Keratinocyte (primary cell): Measurements from ENCODE around the gene SYTL4. TPM values are rescaled to one million over a fixed set of nuclear protein-coding genes. Genes with fewer than 3 reads are reported as not detected.

Source experiments
- DNase-seq: peaks from one replicate; pipeline ENCODE4 v3.0.0-alpha.2; 2011; ENCODE audit warnings: low read depth, missing footprints, low spot score
- FAIRE-seq: peaks from 2 replicates; lab custom pipeline; 2011; peaks lifted over from hg19 to GRCh38; lab: Jason Lieb, UNC
- H2AFZ ChIP-seq: 2 replicates; pipeline ENCODE4 v1.6.0; 2012; ENCODE audit warnings: low read length, control low read depth, inconsistent platforms; ENCODE audit not compliant: control insufficient read depth
- H3K27ac ChIP-seq: 2 replicates; pipeline ENCODE4 v1.5.1; 2011; ENCODE audit warnings: low read length; ENCODE audit not compliant: control insufficient read depth, insufficient read depth
- H3K27me3 ChIP-seq: 3 replicates; pipeline ENCODE4 v1.6.0; 2011; ENCODE audit warnings: low read length; ENCODE audit not compliant: control insufficient read depth, insufficient read depth; ENCODE audit errors: extremely low read depth
- H3K36me3 ChIP-seq, 2 experiments: 2 replicates in 1 of 2; 3 replicates in 1 of 2; pipeline ENCODE4 v1.5.1; 2011; ENCODE audit warnings: low read length in 2 of 2, mild to moderate bottlenecking in 1 of 2; ENCODE audit not compliant: control insufficient read depth in 2 of 2, insufficient read depth in 2 of 2; ENCODE audit errors: extremely low read depth in 1 of 2
- H3K4me1 ChIP-seq: 3 replicates; pipeline ENCODE4 v1.5.1; 2011; ENCODE audit warnings: low read length; ENCODE audit not compliant: control insufficient read depth, insufficient read depth; ENCODE audit errors: extremely low read depth
- H3K4me2 ChIP-seq: 3 replicates; pipeline ENCODE4 v1.6.0; 2011; ENCODE audit warnings: low read depth, low read length; ENCODE audit not compliant: control insufficient read depth, insufficient read depth; ENCODE audit errors: extremely low read depth
- H3K4me3 ChIP-seq, 3 experiments: fragments of 200-600 bp in 1 of 3; sonication (generic) in 1 of 3; 2 replicates in 2 of 3; 3 replicates in 1 of 3; pipeline ENCODE4 v1.5.1; 2011 to 2016; ENCODE audit warnings: low read length in 3 of 3, mild to moderate bottlenecking in 3 of 3, control low read depth in 2 of 3, inconsistent platforms in 1 of 3, low read depth in 1 of 3, mixed read lengths in 1 of 3, mixed run types in 1 of 3, moderate library complexity in 1 of 3; ENCODE audit not compliant: control insufficient read depth in 2 of 3, insufficient read depth in 2 of 3; ENCODE audit errors: extremely low read depth in 1 of 3
- H3K79me2 ChIP-seq: 2 replicates; pipeline ENCODE4 v1.6.0; 2012; ENCODE audit warnings: low read length; ENCODE audit not compliant: control insufficient read depth, insufficient read depth
- H3K9ac ChIP-seq: 3 replicates; pipeline ENCODE4 v1.6.0; 2011; ENCODE audit warnings: low read length; ENCODE audit not compliant: control insufficient read depth, insufficient read depth; ENCODE audit errors: extremely low read depth
- H3K9me1 ChIP-seq: 3 replicates; pipeline ENCODE4 v1.6.0; 2011; ENCODE audit warnings: low read length; ENCODE audit not compliant: control insufficient read depth, insufficient read depth; ENCODE audit errors: extremely low read depth
- H3K9me3 ChIP-seq: 2 replicates; pipeline ENCODE4 v1.5.1; 2012; ENCODE audit warnings: low read depth, low read length; ENCODE audit not compliant: control insufficient read depth
- H4K20me1 ChIP-seq: 3 replicates; pipeline ENCODE4 v1.6.0; 2011; ENCODE audit warnings: low read length; ENCODE audit not compliant: control insufficient read depth, insufficient read depth; ENCODE audit errors: extremely low read depth
- EZH2 ChIP-seq: IDR thresholded peaks from one replicate; pipeline ENCODE4 v1.6.1; 2012; ENCODE audit warnings: inconsistent platforms, mild to moderate bottlenecking, low read length, moderate library complexity
- dilution Hi-C: fragments of 300-500 bp; cut with MboI; formaldehyde crosslinking; loops from one replicate; pipeline ENCODE4 v1.7.0; 2020; ENCODE audit warnings: low sequenced_read_pairs; ENCODE audit not compliant: extremely low pct_ligation_motif_present
- polyA plus RNA-seq, 5 experiments: library from polyadenylated mRNA; depleted of rRNA in 3 of 5; stranded (reverse) in 3 of 5; stranded (forward) in 1 of 5; unstranded in 1 of 5; fragments of >200 nt; gene quantifications; 1 replicate in 1 of 5; 2 replicates in 3 of 5; 3 replicates in 1 of 5; pipeline versions ENCODE4 v1.2.1 to v1.2.3, GENCODE V29; 2011 to 2012; ENCODE audit warnings: missing spikeins in 2 of 5, low read depth in 1 of 5, low replicate concordance in 1 of 5
- TF ChIP-seq, protein P1 (sequence below), 3 experiments: IDR thresholded peaks in 1 of 3; conservative IDR thresholded peaks in 1 of 3; optimal IDR thresholded peaks in 1 of 3; 2 replicates in 2 of 3; 3 replicates in 1 of 3; pipeline versions ENCODE3 to v1.5.1; 2011; ENCODE audit warnings: low read length in 3 of 3, mild to moderate bottlenecking in 3 of 3, moderate library complexity in 2 of 3, control low read depth in 1 of 3, inconsistent platforms in 1 of 3; ENCODE audit not compliant: insufficient read depth in 2 of 3; ENCODE audit errors: extremely low read depth in 1 of 3

Gene SYTL4
- polyA plus RNA-seq, 1 donor (not counting 4 experiments of a cell fraction or from before 2014, with no cell fraction given): 0.87 TPM

DNA sequence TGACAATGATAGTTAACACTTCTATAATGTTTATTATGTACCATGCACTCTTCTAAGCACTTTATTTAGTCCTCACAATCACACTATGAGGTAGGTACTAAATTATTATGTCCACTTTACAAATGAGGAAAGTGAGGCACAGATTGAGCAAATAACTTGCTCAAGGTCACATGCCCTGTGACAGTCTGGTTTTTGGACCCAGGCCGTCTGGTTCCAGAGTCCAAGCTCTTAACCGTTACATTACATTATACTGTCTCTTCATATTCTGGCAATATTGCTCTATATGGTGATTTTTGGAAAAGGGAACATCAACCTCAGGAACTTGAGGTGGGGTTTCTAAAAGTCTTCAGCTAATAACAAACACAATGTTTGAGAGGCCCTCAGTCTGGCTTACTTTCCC lies 12.8 kb downstream of the SYTL4 start:
- Histone ChIP-seq H2AFZ (no peak overlapping the region), H3K9me3 (no peaks in the 10 kb centered on the region), H3K27ac (no peak overlapping the region), H3K4me1 (no peaks in the 10 kb centered on the region), H3K9me1 (no peaks in the 10 kb centered on the region), H4K20me1 (no peaks in the 10 kb centered on the region), H3K36me3 (no peaks in the 10 kb centered on the region), H3K27me3 (peaks cover 3% of the 10 kb centered on the region), H3K4me2 (no peak overlapping the region), H3K4me3 (no peak overlapping the region), H3K79me2 (no peaks in the 10 kb centered on the region), H3K9ac (no peak overlapping the region)
- TF ChIP-seq EZH2: no peak
- DNase-seq (no peak), FAIRE-seq (no peak)
- dilution Hi-C loops: no loop called here

DNA sequence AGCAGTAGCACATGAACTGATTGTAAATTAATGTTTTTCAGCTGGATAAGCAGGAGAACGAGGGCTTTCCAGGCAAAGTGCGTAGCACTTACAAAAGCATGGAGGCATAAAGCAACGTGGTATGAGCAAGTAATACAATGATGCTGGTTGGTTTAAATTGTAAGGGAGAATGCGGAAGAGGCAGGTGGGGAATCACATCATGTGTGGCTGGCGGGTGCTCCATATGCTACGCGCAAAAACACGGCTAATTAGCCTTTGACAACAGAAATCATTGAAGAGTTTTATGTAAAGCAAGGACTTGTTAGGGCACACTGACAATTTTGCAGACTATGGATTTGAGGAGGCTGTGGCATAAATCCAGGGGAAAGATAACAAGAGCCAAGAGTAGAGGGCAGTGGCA lies 14.6 kb downstream of the SYTL4 start:
- Histone ChIP-seq H3K9me1 (no peaks in the 10 kb centered on the region), H4K20me1 (no peaks in the 10 kb centered on the region), H3K27ac (no peak overlapping the region), H3K4me3 (no peak overlapping the region), H3K79me2 (no peaks in the 10 kb centered on the region), H3K9me3 (no peaks in the 10 kb centered on the region), H3K36me3 (no peaks in the 10 kb centered on the region), H3K9ac (no peak overlapping the region), H3K4me1 (no peaks in the 10 kb centered on the region), H3K4me2 (no peak overlapping the region), H3K27me3 (peaks cover 3% of the 10 kb centered on the region), H2AFZ (no peak overlapping the region)
- dilution Hi-C loops: no loop called here
- no peak for DNase-seq
- no peak for FAIRE-seq
- no peak for TF ChIP-seq EZH2
- TF ChIP-seq, protein P1, sequence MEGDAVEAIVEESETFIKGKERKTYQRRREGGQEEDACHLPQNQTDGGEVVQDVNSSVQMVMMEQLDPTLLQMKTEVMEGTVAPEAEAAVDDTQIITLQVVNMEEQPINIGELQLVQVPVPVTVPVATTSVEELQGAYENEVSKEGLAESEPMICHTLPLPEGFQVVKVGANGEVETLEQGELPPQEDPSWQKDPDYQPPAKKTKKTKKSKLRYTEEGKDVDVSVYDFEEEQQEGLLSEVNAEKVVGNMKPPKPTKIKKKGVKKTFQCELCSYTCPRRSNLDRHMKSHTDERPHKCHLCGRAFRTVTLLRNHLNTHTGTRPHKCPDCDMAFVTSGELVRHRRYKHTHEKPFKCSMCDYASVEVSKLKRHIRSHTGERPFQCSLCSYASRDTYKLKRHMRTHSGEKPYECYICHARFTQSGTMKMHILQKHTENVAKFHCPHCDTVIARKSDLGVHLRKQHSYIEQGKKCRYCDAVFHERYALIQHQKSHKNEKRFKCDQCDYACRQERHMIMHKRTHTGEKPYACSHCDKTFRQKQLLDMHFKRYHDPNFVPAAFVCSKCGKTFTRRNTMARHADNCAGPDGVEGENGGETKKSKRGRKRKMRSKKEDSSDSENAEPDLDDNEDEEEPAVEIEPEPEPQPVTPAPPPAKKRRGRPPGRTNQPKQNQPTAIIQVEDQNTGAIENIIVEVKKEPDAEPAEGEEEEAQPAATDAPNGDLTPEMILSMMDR (optimal IDR thresholded peaks at IDR 0.05 in 1 of 3, IDR thresholded peaks at IDR 0.05 in 1 of 3, conservative IDR thresholded peaks at IDR 0.05 in 1 of 3; ENCODE audit: extremely low read depth in 1 of 3, insufficient read depth in 2 of 3, low read length in 3 of 3): no peak

DNA sequence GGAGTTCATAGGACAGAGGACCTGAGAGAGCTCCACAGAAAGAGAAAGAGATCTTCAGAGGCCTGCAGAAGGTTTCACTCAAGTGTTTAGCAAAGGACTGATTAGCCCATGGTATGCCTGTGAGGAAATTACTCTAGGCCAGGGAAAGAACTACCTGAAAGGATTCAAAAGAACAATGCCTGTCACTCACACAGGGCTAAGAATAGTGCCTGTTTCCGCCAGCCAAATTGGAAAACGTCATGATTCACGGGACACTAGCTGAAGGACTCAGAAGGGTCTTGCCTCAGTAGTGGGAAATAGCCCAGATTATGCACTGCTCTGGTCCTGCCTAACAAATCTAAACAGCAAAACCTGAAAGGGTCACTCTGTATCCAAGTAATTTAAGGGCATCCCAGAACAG lies 21.1 kb downstream of the SYTL4 start:
- Histone ChIP-seq H4K20me1 (no peaks in the 10 kb centered on the region), H3K4me1 (no peaks in the 10 kb centered on the region), H3K4me2 (no peak overlapping the region), H3K4me3 (no peak overlapping the region), H3K79me2 (no peaks in the 10 kb centered on the region), H3K9me3 (no peaks in the 10 kb centered on the region), H3K27ac (no peak overlapping the region), H3K36me3 (no peaks in the 10 kb centered on the region), H3K9ac (no peak overlapping the region), H3K27me3 (no peaks in the 10 kb centered on the region), H3K9me1 (no peaks in the 10 kb centered on the region), H2AFZ (no peak overlapping the region)
- DNase-seq: no peak
- no peak for FAIRE-seq
- TF ChIP-seq, protein P1 (optimal IDR thresholded peaks at IDR 0.05 in 1 of 3, IDR thresholded peaks at IDR 0.05 in 1 of 3, conservative IDR thresholded peaks at IDR 0.05 in 1 of 3; ENCODE audit: extremely low read depth in 1 of 3, insufficient read depth in 2 of 3, low read length in 3 of 3): no peak
- no peak for TF ChIP-seq EZH2
- dilution Hi-C loops: no loop called here
